GM12878 (cell line): ENCODE results near the gene GRIK3. TPM values are rescaled to one million over a fixed set of nuclear protein-coding genes. Genes with fewer than 3 reads are reported as not detected.

ENCODE experiments used
- ATAC-seq: fragments of 200-7000 bp; cut with Tn5 transposase; 3 replicates; pipeline ENCODE4 v1.9.1; 2020; ENCODE audit warnings: mild to moderate bottlenecking, moderate library complexity
- BruUV-seq: library from RNA; stranded (reverse); fragments of 400-500 nt; replicated peaks from 2 replicates; lab custom pipeline; 2021; lab: Mats Ljungman, UMichigan
- CTCF ChIA-PET: fragments of 300-600 bp; sonication (Branson Sonifier 250); formaldehyde crosslinking; extraction: SDS; loops from one replicate; lab custom pipeline; 2021; ENCODE audit warnings: inconsistent platforms; lab: Yijun Ruan, JAX
- POLR2A ChIA-PET: fragments of 350-600 bp; formaldehyde crosslinking; extraction: SDS; loops from one replicate; lab custom pipeline; 2021; ENCODE audit warnings: inconsistent platforms; lab: Charles Lee
- RAD21 ChIA-PET: fragments of 300-600 bp; sonication (Branson Sonifier 250); formaldehyde crosslinking; loops from one replicate; lab custom pipeline; 2023; ENCODE audit warnings: antibody characterized with exemption; ENCODE audit not compliant: unreplicated experiment; lab: Charles Lee
- SMC1A ChIA-PET: fragments of 300-600 bp; sonication (Branson Sonifier 250); formaldehyde crosslinking; loops from one replicate; lab custom pipeline; 2023; ENCODE audit not compliant: unreplicated experiment, uncharacterized antibody; lab: Charles Lee
- DNase-seq: peaks from one replicate; pipeline ENCODE4 v3.0.0-alpha.2; 2011; ENCODE audit warnings: low read depth, low spot score
- FAIRE-seq: peaks from 3 replicates; lab custom pipeline; 2011; peaks lifted over from hg19 to GRCh38; lab: Jason Lieb, UNC
- H2AFZ ChIP-seq: 2 replicates; pipeline ENCODE4 v1.6.0; 2011; ENCODE audit warnings: low read depth, low read length, control low read depth; ENCODE audit not compliant: control insufficient read depth
- H3K27ac ChIP-seq: 2 replicates; pipeline ENCODE4 v1.5.1; 2011; ENCODE audit warnings: control low read depth; ENCODE audit not compliant: control insufficient read depth, insufficient read depth
- H3K27me3 ChIP-seq, 2 experiments: replicated peaks in 1 of 2; 2 replicates each; pipeline versions ENCODE4 v1.6.0 to v1.6.1; 2011; ENCODE audit warnings: low read length in 1 of 2; ENCODE audit not compliant: control insufficient read depth in 2 of 2, insufficient read depth in 2 of 2
- H3K36me3 ChIP-seq, 2 experiments: 2 replicates each; pipeline ENCODE4 v1.5.1; 2011; ENCODE audit warnings: low read length in 1 of 2; ENCODE audit not compliant: control insufficient read depth in 2 of 2, insufficient read depth in 2 of 2
- H3K4me1 ChIP-seq: 2 replicates; pipeline ENCODE4 v1.6.1; 2011; ENCODE audit warnings: mild to moderate bottlenecking, low read length, moderate library complexity, mixed read lengths; ENCODE audit not compliant: control insufficient read depth, insufficient read depth
- H3K4me2 ChIP-seq: 2 replicates; pipeline ENCODE4 v1.6.0; 2011; ENCODE audit warnings: control low read depth; ENCODE audit not compliant: control insufficient read depth, insufficient read depth
- H3K4me3 ChIP-seq: fragments of 200-600 bp; sonication (generic); 2 replicates; pipeline ENCODE4 v1.5.1; 2016
- H3K79me2 ChIP-seq: 2 replicates; pipeline ENCODE4 v1.6.0; 2011; ENCODE audit warnings: low read length; ENCODE audit not compliant: control insufficient read depth, insufficient read depth
- H3K9ac ChIP-seq: 2 replicates; pipeline ENCODE4 v1.8.0; 2011; ENCODE audit warnings: low read length, control low read depth, mixed read lengths; ENCODE audit not compliant: control insufficient read depth, insufficient read depth
- H3K9me3 ChIP-seq: replicated peaks from 3 replicates; pipeline ENCODE4 v1.5.1; 2011; ENCODE audit warnings: mild to moderate bottlenecking, low read length; ENCODE audit not compliant: control insufficient read depth, insufficient read depth
- H4K20me1 ChIP-seq: 2 replicates; pipeline ENCODE4 v1.6.0; 2011; ENCODE audit not compliant: control insufficient read depth, insufficient read depth
- CBX3 ChIP-seq: fragments of 200-600 bp; sonication (generic); IDR thresholded peaks from 2 replicates; pipeline ENCODE4 v1.6.1; 2016; ENCODE audit warnings: low read depth, borderline replicate concordance
- FOXK2 ChIP-seq: fragments of 450-650 bp; IDR thresholded peaks from 2 replicates; pipeline ENCODE4 v1.6.1; 2017; ENCODE audit warnings: mild to moderate bottlenecking, moderate library complexity
- FOXM1 ChIP-seq: IDR thresholded peaks from 2 replicates; pipeline ENCODE4 v1.6.1; 2012; ENCODE audit warnings: low read depth, mild to moderate bottlenecking, inconsistent platforms, low read length, moderate library complexity
- GABPA ChIP-seq: IDR thresholded peaks from 2 replicates; pipeline ENCODE4 v1.6.1; 2014; ENCODE audit warnings: antibody characterized with exemption, low read depth, mild to moderate bottlenecking, inconsistent platforms
- KDM1A ChIP-seq: fragments of 200-600 bp; sonication (generic); IDR thresholded peaks from 2 replicates; pipeline ENCODE4 v1.6.1; 2016; ENCODE audit warnings: borderline replicate concordance
- MLLT1 ChIP-seq: fragments of 450-650 bp; IDR thresholded peaks from 2 replicates; pipeline ENCODE4 v1.6.1; 2016; ENCODE audit warnings: mild to moderate bottlenecking
- MXI1 ChIP-seq: fragments of 150-350 bp; IDR thresholded peaks from 2 replicates; pipeline ENCODE4 v1.6.1; 2011; ENCODE audit warnings: low read depth, mild to moderate bottlenecking, inconsistent platforms, low read length, improper control_type of control experiment
- POLR2AphosphoS2 ChIP-seq: IDR thresholded peaks from 2 replicates; pipeline ENCODE4 v1.6.1; 2011; ENCODE audit warnings: low read depth, mild to moderate bottlenecking, low read length, improper control_type of control experiment, moderate library complexity
- SPI1 ChIP-seq: IDR thresholded peaks from 2 replicates; pipeline ENCODE4 v1.6.1; 2011; ENCODE audit warnings: low read depth, mild to moderate bottlenecking, low read length, moderate library complexity, borderline replicate concordance; ENCODE audit not compliant: insufficient read depth
- ZNF207 ChIP-seq: fragments of 450-650 bp; IDR thresholded peaks from 2 replicates; pipeline ENCODE4 v1.6.1; 2014; ENCODE audit warnings: antibody characterized with exemption, mild to moderate bottlenecking, borderline replicate concordance
- WGBS: methylation state at CpG from one replicate; pipeline ENCODE4 v1.1.6; 2016; ENCODE audit warnings: low lambda C conversion rate; ENCODE audit not compliant: insufficient replicate concordance, insufficient coverage; ENCODE audit errors: missing lambda C conversion rate; 5-methylcytosine and 5-hydroxymethylcytosine counted together
- in situ Hi-C: fragments of 300-500 bp; cut with MboI; formaldehyde crosslinking; loops from 9 replicates; pipeline ENCODE4 v1.14.3; 2018; ENCODE audit warnings: mixed read lengths
- intact Hi-C: fragments of 100-400 bp; cut with micrococcal nuclease; formaldehyde crosslinking; loops from one replicate; pipeline ENCODE4 v1.14.2; 2022; ENCODE audit not compliant: unreplicated experiment
- polyA plus RNA-seq, 11 experiments: library from polyadenylated mRNA; depleted of rRNA in 4 of 11; unstranded in 6 of 11; stranded (reverse) in 5 of 11; fragments of >200 nt; fragmentation: Nextera tagmentation in 4 of 11; fragmentation: Illumina TruSeq in 1 of 11; extraction: Ambion mirVana in 4 of 11; extraction: Trizol in 1 of 11; gene quantifications; 1 replicate in 1 of 11; 2 replicates in 10 of 11; pipeline versions ENCODE4 v1.2.1 to v1.2.3, GENCODE V29; 2011 to 2016; ENCODE audit warnings: inconsistent platforms in 2 of 11, missing spikeins in 2 of 11, low read depth in 1 of 11
- total RNA-seq, 4 experiments: library from RNA; depleted of rRNA in 3 of 4; stranded (reverse); fragments of >200 nt in 3 of 4; fragmentation: Illumina TruSeq in 1 of 4; extraction: Trizol in 1 of 4; gene quantifications; 2 replicates each; pipeline versions ENCODE4 v1.2.1 to v1.2.3, GENCODE V29; 2013 to 2021
- TF ChIP-seq, protein P1 (sequence below): fragments of 450-650 bp; IDR thresholded peaks from 2 replicates; pipeline ENCODE4 v1.6.1; 2014; ENCODE audit warnings: mild to moderate bottlenecking

GRIK3 gene
- total and polyA plus RNA-seq, 10 of the 15 experiments (the other 5 are each of a cell fraction or from before 2014, with no cell fraction given) = not detected

DNA sequence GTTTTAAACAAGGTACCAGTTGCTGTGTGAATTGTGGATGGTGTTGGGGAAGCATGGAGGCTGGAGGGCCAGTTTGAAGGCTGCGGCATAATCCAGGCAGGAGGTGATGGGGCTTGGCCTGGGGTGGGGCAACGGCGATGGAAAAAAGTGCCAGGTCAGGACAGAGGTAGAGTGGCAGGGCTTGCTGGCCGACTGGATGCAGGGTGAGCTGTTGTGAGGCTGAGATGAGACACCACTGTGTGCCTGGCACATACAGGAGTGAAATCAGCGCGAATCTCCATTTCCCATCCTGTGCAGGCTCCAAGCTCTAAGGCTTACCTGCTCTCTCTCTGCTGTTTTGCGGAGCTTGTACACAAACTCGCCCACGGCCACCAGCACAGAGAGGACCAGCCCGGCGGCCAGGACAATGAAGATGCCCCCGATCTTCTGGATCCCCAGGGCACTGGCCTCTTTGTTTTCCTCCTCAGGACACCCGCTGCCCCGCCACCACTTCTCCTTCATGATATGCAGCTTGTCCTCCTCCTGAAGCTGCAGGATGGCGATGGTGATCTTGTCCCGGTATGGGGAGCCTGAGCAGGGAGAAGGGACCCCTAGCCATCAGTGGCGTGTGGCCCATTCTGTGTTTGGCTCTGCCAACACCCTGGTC is 229.5 kb downstream of the GRIK3 start:
- CTCF ChIA-PET = no interaction called here
- ATAC-seq (no peak), DNase-seq (no peak), FAIRE-seq (no peak)
- H3K4me2 ChIP-seq = no peak overlapping the region
- no peak overlapping the region for H3K27ac ChIP-seq
- RAD21 ChIA-PET = no interaction called here
- H3K27me3 ChIP-seq = peaks cover 0 to 3% of the 10 kb centered on the region in 2 experiments; a peak in 2 of 4 replicates
- in situ Hi-C loops = no loop called here
- no peaks in the 10 kb centered on the region for H3K4me1 ChIP-seq
- H2AFZ ChIP-seq = no peak overlapping the region
- no TSS peak for BruUV-seq
- no peak overlapping the region for H3K9ac ChIP-seq
- H3K36me3 ChIP-seq = no peaks in the 10 kb centered on the region
- H4K20me1 ChIP-seq = no peaks in the 10 kb centered on the region
- H3K4me3 ChIP-seq = no peak overlapping the region
- no peaks in the 10 kb centered on the region for H3K9me3 ChIP-seq
- TF ChIP-seq FOXK2 (no peak), MXI1 (no peak), ZNF207 (no peak), CBX3 (no peak), KDM1A (no peak), POLR2AphosphoS2 (no peak), MLLT1 (no peak), SPI1 (no peak), GABPA (no peak), FOXM1 (no peak)
- TF ChIP-seq, protein P1, sequence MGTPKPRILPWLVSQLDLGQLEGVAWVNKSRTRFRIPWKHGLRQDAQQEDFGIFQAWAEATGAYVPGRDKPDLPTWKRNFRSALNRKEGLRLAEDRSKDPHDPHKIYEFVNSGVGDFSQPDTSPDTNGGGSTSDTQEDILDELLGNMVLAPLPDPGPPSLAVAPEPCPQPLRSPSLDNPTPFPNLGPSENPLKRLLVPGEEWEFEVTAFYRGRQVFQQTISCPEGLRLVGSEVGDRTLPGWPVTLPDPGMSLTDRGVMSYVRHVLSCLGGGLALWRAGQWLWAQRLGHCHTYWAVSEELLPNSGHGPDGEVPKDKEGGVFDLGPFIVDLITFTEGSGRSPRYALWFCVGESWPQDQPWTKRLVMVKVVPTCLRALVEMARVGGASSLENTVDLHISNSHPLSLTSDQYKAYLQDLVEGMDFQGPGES = no peak
- WGBS = 35% methylated on average over 15 of the region's 17 CpGs
- SMC1A ChIA-PET = no interaction called here
- H3K79me2 ChIP-seq = no peaks in the 10 kb centered on the region
- POLR2A ChIA-PET = no interaction called here
- intact Hi-C loops = no loop called here
